ENCODE measurements around the gene HPN. TPM values are rescaled to one million over a fixed set of nuclear protein-coding genes. Genes with fewer than 3 reads are reported as not detected.
A peak's percentile ranks its signal among the peaks of the same experiment; 100 is the strongest.

Gene HPN
- total RNA-seq, 1 experiment from 2014 or later: 10.6 TPM

GRCh38 chr19:35060160-35060855 lies 18.8 kb downstream of the HPN start:
- peak; percentile 25 for DNase-seq
- H2BK120ac ChIP-seq (ENCODE audit: low read depth, low read length, poor library complexity, severe bottlenecking): no peak overlapping the region

More at GRCh38 chr19:35060160-35060855, 18.8 kb downstream of the HPN start:
- Mint-ChIP-seq H3K4me1 (peaks cover 18% of the 10 kb centered on the region in 2 experiments), H3K27ac (no peak overlapping the region), H3K4me3 (no peak overlapping the region), H3K36me3 (ENCODE audit: insufficient read depth in 1 of 3, low read depth in 3 of 3) (no peaks in the 10 kb centered on the region), H3K27me3 (ENCODE audit: low read depth) (peaks cover 32% of the 10 kb centered on the region), H3K9me3 (no peaks in the 10 kb centered on the region)
- no peak overlapping the region for H2BK20ac ChIP-seq (ENCODE audit: low read depth, low read length, poor library complexity, severe bottlenecking)
- no peak overlapping the region for H3K56ac ChIP-seq (ENCODE audit: insufficient read length, low read depth, low read length)
- H4K8ac ChIP-seq (replicated peaks; ENCODE audit: insufficient read length, low read depth, low read length): no peak overlapping the region
- no peak overlapping the region for H3K4ac ChIP-seq (ENCODE audit: low read depth, low read length)
- no peak overlapping the region for H2BK5ac ChIP-seq (ENCODE audit: insufficient read length, low read length)
- no peak overlapping the region for H3K23ac ChIP-seq (ENCODE audit: insufficient read length, low read depth, low read length)
- no peaks in the 10 kb centered on the region for H3K79me2 ChIP-seq (ENCODE audit: insufficient read depth, low read length)
- no peak overlapping the region for H2AK5ac ChIP-seq (ENCODE audit: insufficient read length, low read length)
- no peaks in the 10 kb centered on the region for H3K9me3 ChIP-seq (ENCODE audit: control insufficient read depth, low read depth, low read length)
- no peak overlapping the region for H3K18ac ChIP-seq (ENCODE audit: insufficient read length, low read depth, low read length)
- no peak for TF ChIP-seq CTCF (conservative IDR thresholded peaks at IDR 0.05)
- no peak overlapping the region for H3K9ac ChIP-seq (ENCODE audit: extremely low read depth, insufficient read length, low read length)
- no peak overlapping the region for H4K91ac ChIP-seq (ENCODE audit: insufficient read length, low read depth, low read length)
- no peak overlapping the region for H2AFZ ChIP-seq (ENCODE audit: low read length)
- no peaks in the 10 kb centered on the region for H3K27me3 ChIP-seq (ENCODE audit: insufficient read depth, low read length)
- H3K79me1 ChIP-seq (ENCODE audit: insufficient read depth, low read depth, low read length, poor library complexity, severe bottlenecking): no peaks in the 10 kb centered on the region
- H4K5ac ChIP-seq (ENCODE audit: insufficient read length, low read depth, low read length): no peak overlapping the region
- H2BK15ac ChIP-seq (ENCODE audit: low read depth, low read length): no peak overlapping the region
- no CpG with 5 or more reads among the region's 29 CpGs for WGBS (ENCODE audit: extremely low coverage, insufficient read length, low lambda C conversion rate)
- H3K4me1 ChIP-seq (ENCODE audit: insufficient read depth, low read length): no peaks in the 10 kb centered on the region
- H3K4me2 ChIP-seq (ENCODE audit: insufficient read depth, insufficient read length, low read length): no peak overlapping the region
- no peak overlapping the region for H3K14ac ChIP-seq (ENCODE audit: insufficient read depth, low read length)
- no peaks in the 10 kb centered on the region for H3K23me2 ChIP-seq (ENCODE audit: insufficient read length, low read depth, low read length, poor library complexity, severe bottlenecking)
- no peak overlapping the region for H3T11ph ChIP-seq (ENCODE audit: low read length)
- no peak overlapping the region for H3K27ac ChIP-seq (ENCODE audit: insufficient read length, low read depth, low read length)
- no peaks in the 10 kb centered on the region for H4K20me1 ChIP-seq (ENCODE audit: control insufficient read depth, insufficient read depth, insufficient read length)
- H2BK12ac ChIP-seq (ENCODE audit: insufficient read length, low read depth, low read length): no peak overlapping the region

Measured in H9 (cell line).